Activated CD8-positive, alpha-beta T cell treated with anti-CD3 and anti-CD28 coated beads, Interleukin-2, amount 10 ng/mL, durations not matched to agents 7 days and 5 days (primary cell): ENCODE results near the gene ZBTB16. TPM values are rescaled to one million over a fixed set of nuclear protein-coding genes. Genes with fewer than 3 reads are reported as not detected.

Experiments
- ATAC-seq: fragments of 150-1000 bp; cut with Tn5 transposase; one replicate; pipeline ENCODE4 v1.10.0; 2021; ENCODE audit warnings: moderate library complexity
- CTCF ChIA-PET: fragments of 350-600 bp; sonication (Branson Sonifier 250); formaldehyde crosslinking; loops from one replicate; lab custom pipeline; 2021; ENCODE audit warnings: antibody characterized with exemption; lab: Charles Lee
- POLR2A ChIA-PET: fragments of 350-600 bp; sonication (Branson Sonifier 250); formaldehyde crosslinking; loops from one replicate; lab custom pipeline; 2021; ENCODE audit warnings: antibody characterized with exemption; lab: Charles Lee
- DNase-seq: peaks from one replicate; pipeline ENCODE4 v3.0.0-alpha.2; 2020
- H3K27ac Mint-ChIP-seq: one replicate; pipeline ENCODE4 v1.8.0; 2021; ENCODE audit warnings: mild to moderate bottlenecking, mixed read lengths
- H3K27me3 Mint-ChIP-seq: one replicate; pipeline ENCODE4 v1.8.0; 2021; ENCODE audit warnings: low read depth, mixed read lengths
- H3K36me3 Mint-ChIP-seq: one replicate; pipeline ENCODE4 v1.8.0; 2021; ENCODE audit warnings: low read depth, mixed read lengths
- H3K4me1 Mint-ChIP-seq: one replicate; pipeline ENCODE4 v1.8.0; 2021; ENCODE audit warnings: low read depth, mixed read lengths
- H3K4me3 Mint-ChIP-seq: one replicate; pipeline ENCODE4 v1.8.0; 2021; ENCODE audit warnings: mild to moderate bottlenecking, mixed read lengths
- H3K9me3 Mint-ChIP-seq: one replicate; pipeline ENCODE4 v1.8.0; 2022; ENCODE audit warnings: mixed read lengths; ENCODE audit not compliant: insufficient read depth
- total RNA-seq, 2 experiments: library from RNA; stranded (reverse); gene quantifications; one replicate each; pipeline ENCODE4 v1.2.3, GENCODE V29; 2021

Gene ZBTB16
- total RNA-seq, 2 experiments from 2014 or later = 16.3 to 16.4 TPM

DNA sequence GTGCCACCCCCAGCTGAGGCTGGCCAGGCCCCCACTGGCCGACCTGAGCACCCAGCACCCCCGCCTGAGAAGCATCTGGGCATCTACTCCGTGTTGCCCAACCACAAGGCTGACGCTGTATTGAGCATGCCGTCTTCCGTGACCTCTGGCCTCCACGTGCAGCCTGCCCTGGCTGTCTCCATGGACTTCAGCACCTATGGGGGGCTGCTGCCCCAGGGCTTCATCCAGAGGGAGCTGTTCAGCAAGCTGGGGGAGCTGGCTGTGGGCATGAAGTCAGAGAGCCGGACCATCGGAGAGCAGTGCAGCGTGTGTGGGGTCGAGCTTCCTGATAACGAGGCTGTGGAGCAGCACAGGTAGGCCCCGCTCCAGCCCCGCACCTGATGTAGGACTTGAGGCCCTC lies 4.7 kb downstream of the ZBTB16 start:
- peaks cover 18% of the 10 kb centered on the region for H3K27me3 Mint-ChIP-seq
- ChIA-PET POLR2A (no interaction called here), CTCF (no interaction called here)
- ATAC-seq = no peak
- no peak overlapping the region for H3K27ac Mint-ChIP-seq
- H3K9me3 Mint-ChIP-seq = no peaks in the 10 kb centered on the region
- peaks cover 17% of the 10 kb centered on the region for H3K36me3 Mint-ChIP-seq
- no peak for DNase-seq
- no peak overlapping the region for H3K4me3 Mint-ChIP-seq
- peaks cover 18% of the 10 kb centered on the region for H3K4me1 Mint-ChIP-seq

- H3K27ac Mint-ChIP-seq = no peak overlapping the region
- CTCF ChIA-PET = interaction anchor here (1.0 kb wide), 1 partner anchor 19 kb away, joined by 4 read pairs; no protein-coding TSS in a partner anchor
- peaks cover 18% of the 10 kb centered on the region for H3K4me1 Mint-ChIP-seq
- H3K36me3 Mint-ChIP-seq = peaks cover 16% of the 10 kb centered on the region
- H3K9me3 Mint-ChIP-seq = no peaks in the 10 kb centered on the region
- H3K4me3 Mint-ChIP-seq = no peak overlapping the region
- POLR2A ChIA-PET = no interaction called here
- H3K27me3 Mint-ChIP-seq = peaks cover 12% of the 10 kb centered on the region
- DNase-seq = no peak
- no peak for ATAC-seq
Measured at GRCh38 chr11:114065094-114065493, 5.6 kb downstream of the ZBTB16 start.

- no peaks in the 10 kb centered on the region for H3K9me3 Mint-ChIP-seq
- no peak for DNase-seq
- ChIA-PET CTCF (interaction anchor here (1.0 kb wide), 1 partner anchor 18 kb away, joined by 4 read pairs; no protein-coding TSS in a partner anchor), POLR2A (no interaction called here)
- H3K36me3 Mint-ChIP-seq = peaks cover 18% of the 10 kb centered on the region
- H3K4me1 Mint-ChIP-seq = peaks cover 21% of the 10 kb centered on the region
- no peak overlapping the region for H3K27ac Mint-ChIP-seq
- peaks cover 12% of the 10 kb centered on the region for H3K27me3 Mint-ChIP-seq
- no peak overlapping the region for H3K4me3 Mint-ChIP-seq
- ATAC-seq = peak; percentile 31
Measured at GRCh38 chr11:114066046-114066648, 6.6 kb downstream of the ZBTB16 start.

GRCh38 chr11:114068327-114068726 lies 8.8 kb downstream of the ZBTB16 start:
- CTCF ChIA-PET = interaction anchor here (1.0 kb wide), 1 partner anchor 105 kb away, joined by 3 read pairs; no protein-coding TSS in a partner anchor
- no peak overlapping the region for H3K27ac Mint-ChIP-seq
- H3K36me3 Mint-ChIP-seq = peaks cover 22% of the 10 kb centered on the region
- POLR2A ChIA-PET = no interaction called here
- H3K4me3 Mint-ChIP-seq = no peak overlapping the region
- H3K9me3 Mint-ChIP-seq = no peaks in the 10 kb centered on the region
- DNase-seq (no peak), ATAC-seq (no peak)
- H3K4me1 Mint-ChIP-seq = peaks cover 27% of the 10 kb centered on the region
- H3K27me3 Mint-ChIP-seq = peaks cover 6% of the 10 kb centered on the region

DNA sequence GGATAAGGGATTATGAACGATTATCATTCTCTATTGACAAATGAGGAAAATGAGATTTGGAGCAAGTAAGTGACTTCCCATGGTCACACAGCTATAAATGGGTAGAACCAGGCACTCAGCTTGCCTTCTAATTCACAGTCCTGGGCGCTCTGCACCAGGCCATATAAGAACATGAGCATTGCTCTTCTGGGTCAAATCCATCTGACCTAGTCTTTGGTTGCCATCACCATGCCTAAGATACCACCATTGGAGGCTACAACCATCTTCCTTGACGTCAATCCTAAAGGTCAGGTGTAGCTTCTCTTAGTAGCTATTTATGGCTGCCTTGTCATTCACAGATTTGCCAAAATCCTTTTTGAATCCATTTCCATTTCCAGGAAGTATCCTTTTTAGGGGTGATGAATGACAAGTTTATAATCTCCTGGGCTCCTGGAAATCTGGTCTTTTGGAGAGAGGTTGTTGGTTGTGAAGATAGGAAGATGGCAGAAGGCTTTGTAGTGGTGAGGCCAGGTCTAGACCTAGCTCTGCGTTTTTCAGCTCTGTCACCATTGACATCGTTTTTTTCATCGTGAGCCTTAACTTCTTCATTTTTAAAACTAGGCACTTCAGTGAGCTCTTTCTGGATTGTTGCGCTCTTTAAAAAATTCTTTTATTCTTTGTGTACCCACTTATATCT lies 11.1 kb downstream of the ZBTB16 start:
- Mint-ChIP-seq H3K9me3 (no peaks in the 10 kb centered on the region), H3K4me3 (no peak overlapping the region), H3K36me3 (peaks cover 18% of the 10 kb centered on the region), H3K27ac (no peak overlapping the region), H3K27me3 (peaks cover 5% of the 10 kb centered on the region), H3K4me1 (peaks cover 43% of the 10 kb centered on the region)
- CTCF ChIA-PET = interaction anchor here (1.0 to 2.7 kb wide), 3 partner anchors 14 to 137 kb away, joined by 3 to 7 read pairs (median 3); no protein-coding TSS in a partner anchor
- ATAC-seq (no peak), DNase-seq (no peak)
- POLR2A ChIA-PET = interaction anchor here (0.6 kb wide), 1 partner anchor 105 kb away, joined by 3 read pairs; no protein-coding TSS in a partner anchor

- Mint-ChIP-seq H3K4me3 (peak overlapping the region; percentile 38), H3K27me3 (peaks cover 5% of the 10 kb centered on the region), H3K4me1 (peaks cover 64% of the 10 kb centered on the region), H3K27ac (peak overlapping the region; percentile 91), H3K36me3 (peaks cover 25% of the 10 kb centered on the region), H3K9me3 (no peaks in the 10 kb centered on the region)
- POLR2A ChIA-PET = interaction anchor here (0.6 to 1.0 kb wide), 3 partner anchors 12 to 353 kb away, joined by 3 to 5 read pairs (median 3); no protein-coding TSS in a partner anchor
- DNase-seq (no peak), ATAC-seq (peak; percentile 69)
- CTCF ChIA-PET = interaction anchor here (1.0 to 2.7 kb wide), 5 partner anchors 11 to 188 kb away, joined by 4 to 12 read pairs (median 7); partner anchors contain the start of gene ZBTB16
Measured at GRCh38 chr11:114073007-114073827, 13.7 kb downstream of the ZBTB16 start.

- H3K36me3 Mint-ChIP-seq = peaks cover 27% of the 10 kb centered on the region
- DNase-seq (peak; percentile 63), ATAC-seq (peak; percentile 62)
- no peaks in the 10 kb centered on the region for H3K9me3 Mint-ChIP-seq
- H3K4me1 Mint-ChIP-seq = peaks cover 71% of the 10 kb centered on the region
- ChIA-PET POLR2A (interaction anchor here (0.6 to 1.1 kb wide), 4 partner anchors 10 to 134 kb away, joined by 3 to 4 read pairs (median 4); no protein-coding TSS in a partner anchor), CTCF (interaction anchor here (0.9 to 2.6 kb wide), 3 partner anchors 13 to 187 kb away, joined by 3 to 12 read pairs (median 4); no protein-coding TSS in a partner anchor)
- peaks cover 5% of the 10 kb centered on the region for H3K27me3 Mint-ChIP-seq
- peak overlapping the region; percentile 38 for H3K4me3 Mint-ChIP-seq
- H3K27ac Mint-ChIP-seq = peak overlapping the region; percentile 91
Measured at GRCh38 chr11:114073828-114074381, 14.4 kb downstream of the ZBTB16 start.

GRCh38 chr11:114074546-114075343 lies 15.2 kb downstream of the ZBTB16 start:
- Mint-ChIP-seq H3K27ac (peak overlapping the region; percentile 91), H3K9me3 (no peaks in the 10 kb centered on the region), H3K27me3 (peaks cover 7% of the 10 kb centered on the region), H3K36me3 (peaks cover 27% of the 10 kb centered on the region), H3K4me3 (peak overlapping the region; percentile 27), H3K4me1 (peaks cover 80% of the 10 kb centered on the region)
- ChIA-PET POLR2A (interaction anchor here (0.6 to 1.1 kb wide), 4 partner anchors 9 to 133 kb away, joined by 3 to 4 read pairs (median 4); no protein-coding TSS in a partner anchor), CTCF (interaction anchor here (0.9 to 2.6 kb wide), 3 partner anchors 14 to 186 kb away, joined by 3 to 12 read pairs (median 4); no protein-coding TSS in a partner anchor)
- no peak for ATAC-seq
- no peak for DNase-seq

DNA sequence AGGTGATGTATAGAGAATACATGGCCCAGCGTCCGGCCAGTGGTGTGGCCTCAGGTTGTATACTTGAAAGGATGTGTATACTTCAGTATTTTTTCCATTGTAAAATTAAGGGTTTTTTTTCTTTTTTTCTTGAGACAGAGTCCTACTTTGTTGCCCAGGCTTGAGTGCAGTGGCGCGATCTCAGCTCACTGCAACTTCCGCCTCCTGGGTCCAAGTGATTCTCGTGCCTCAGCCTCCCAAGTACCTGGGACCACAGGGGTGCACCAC lies 15.8 kb downstream of the ZBTB16 start:
- Mint-ChIP-seq H3K4me1 (peaks cover 85% of the 10 kb centered on the region), H3K27ac (peak overlapping the region; percentile 91), H3K36me3 (peaks cover 27% of the 10 kb centered on the region), H3K4me3 (no peak overlapping the region), H3K27me3 (peaks cover 7% of the 10 kb centered on the region), H3K9me3 (no peaks in the 10 kb centered on the region)
- DNase-seq (no peak), ATAC-seq (no peak)
- ChIA-PET CTCF (no interaction called here), POLR2A (no interaction called here)

GRCh38 chr11:114075891-114076441 lies 16.5 kb downstream of the ZBTB16 start:
- peaks cover 24% of the 10 kb centered on the region for H3K36me3 Mint-ChIP-seq
- peaks cover 88% of the 10 kb centered on the region for H3K4me1 Mint-ChIP-seq
- H3K4me3 Mint-ChIP-seq = peak overlapping the region; percentile 7
- POLR2A ChIA-PET = no interaction called here
- CTCF ChIA-PET = interaction anchor here (1.1 kb wide), 1 partner anchor 20 kb away, joined by 3 read pairs; no protein-coding TSS in a partner anchor
- no peak for ATAC-seq
- DNase-seq = peak; percentile 48
- H3K9me3 Mint-ChIP-seq = no peaks in the 10 kb centered on the region
- H3K27ac Mint-ChIP-seq = peak overlapping the region; percentile 40
- peaks cover 4% of the 10 kb centered on the region for H3K27me3 Mint-ChIP-seq
